Vagina (tissue), 2 donors: Measurements from ENCODE around the gene IQSEC1.

Experiments used
- CTCF ChIP-seq, 3 experiments: fragments of 450-650 bp in 2 of 3; fragments of 200-600 bp in 1 of 3; sonication (generic) in 1 of 3; IDR thresholded peaks; one replicate each; pipeline ENCODE4 v1.5.1; 2017 to 2019; ENCODE audit warnings: antibody characterized with exemption in 3 of 3, mild to moderate bottlenecking in 2 of 3, moderate library complexity in 2 of 3
- POLR2A ChIP-seq, 2 donors: fragments of 450-650 bp; IDR thresholded peaks; one replicate each; pipeline ENCODE4 v1.6.1; 2017; ENCODE audit warnings: antibody characterized with exemption in 2 of 2, mild to moderate bottlenecking in 2 of 2, moderate library complexity in 2 of 2
- POLR2AphosphoS5 ChIP-seq, 2 donors: sonication (generic); formaldehyde crosslinking; IDR thresholded peaks; one replicate each; pipeline ENCODE4 v1.9.0; 2017; ENCODE audit warnings: antibody characterized with exemption in 2 of 2, mild to moderate bottlenecking in 2 of 2, low read depth in 1 of 2; ENCODE audit not compliant: insufficient read depth in 1 of 2

DNA sequence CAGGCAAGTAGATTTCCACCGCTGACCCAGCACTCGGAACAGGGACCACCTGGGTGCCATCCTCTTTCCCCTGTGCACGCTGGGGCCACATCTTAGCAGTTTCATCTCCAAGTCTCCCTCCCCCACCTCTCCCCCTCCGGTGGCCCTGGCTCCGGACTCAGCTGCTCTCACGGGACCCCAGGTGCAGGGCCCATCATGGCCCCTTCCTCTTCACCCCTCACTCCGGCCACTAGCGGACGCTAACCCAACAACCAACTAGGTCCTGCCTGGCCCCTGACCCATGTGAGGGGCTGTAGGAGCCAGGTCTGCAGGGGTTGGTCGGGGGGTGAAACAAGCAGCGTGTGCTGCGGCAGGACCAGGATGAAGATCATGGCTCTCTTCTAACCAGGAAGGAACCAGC is 31.3 kb upstream of the IQSEC1 start:
- no peak for TF ChIP-seq CTCF (IDR thresholded peaks at IDR 0.05)
- TF ChIP-seq POLR2A (IDR thresholded peaks at IDR 0.05), result no peak
- no peak for TF ChIP-seq POLR2AphosphoS5 (IDR thresholded peaks at IDR 0.05; ENCODE audit: insufficient read depth in 1 of 2, low read depth in 1 of 2)
